Measurements from ENCODE around the gene CD5L.

GRCh38 chr1:157844089-157844830 is 2.7 kb upstream of the CD5L start:
- TF ChIP-seq CTCF (IDR thresholded peaks at IDR 0.05; ENCODE audit: control extremely low read depth in 1 of 3, insufficient read depth in 1 of 3, low read depth in 1 of 3, low read length in 3 of 3): no peak
- no peak for TF ChIP-seq EP300 (IDR thresholded peaks at IDR 0.05; ENCODE audit: borderline replicate concordance in 1 of 2, low read depth in 2 of 2, low read length in 2 of 2)
- TF ChIP-seq POLR2A (IDR thresholded peaks at IDR 0.05; ENCODE audit: control extremely low read depth in 1 of 2, low read depth in 2 of 2, low read length in 2 of 2): no peak
- TF ChIP-seq SRF (IDR thresholded peaks at IDR 0.05; ENCODE audit: low read depth, low read length): no peak
- TF ChIP-seq POLR2AphosphoS5 (IDR thresholded peaks at IDR 0.05; ENCODE audit: low read depth, low read length): no peak
- TF ChIP-seq KDM5A (IDR thresholded peaks at IDR 0.05; ENCODE audit: low read length): no peak
- no peak for TF ChIP-seq CHD1 (IDR thresholded peaks at IDR 0.05; ENCODE audit: low read depth, low read length)
- TF ChIP-seq CHD2 (IDR thresholded peaks at IDR 0.05; ENCODE audit: low read length): no peak
- no peak for TF ChIP-seq RFX5 (IDR thresholded peaks at IDR 0.05; ENCODE audit: borderline replicate concordance, low read depth, low read length)
- TF ChIP-seq USF2 (IDR thresholded peaks at IDR 0.05; ENCODE audit: low read length): no peak
- no peak for TF ChIP-seq NRF1 (IDR thresholded peaks at IDR 0.05; ENCODE audit: low read depth, low read length)
- no peak for TF ChIP-seq RXRA (IDR thresholded peaks at IDR 0.05; ENCODE audit: insufficient read depth, low read depth, low read length)
- no peak for TF ChIP-seq SIRT6 (IDR thresholded peaks at IDR 0.05; ENCODE audit: low read length)
